Upper lobe of left lung (tissue), 4 donors: ENCODE data around the gene LYPD6B.

ENCODE experiments used
- EP300 ChIP-seq, 4 donors: sonication (generic); formaldehyde crosslinking; IDR thresholded peaks; one replicate each; pipeline ENCODE4 v1.5.1; 2017; ENCODE audit warnings: antibody characterized with exemption in 4 of 4, control low read depth in 2 of 4
- POLR2A ChIP-seq, 4 donors: fragments of 450-650 bp; IDR thresholded peaks; one replicate each; pipeline ENCODE4 v1.5.1; 2016 to 2017; ENCODE audit warnings: antibody characterized with exemption in 4 of 4, mild to moderate bottlenecking in 2 of 4
- POLR2AphosphoS5 ChIP-seq, 2 donors: sonication (generic); formaldehyde crosslinking; IDR thresholded peaks; one replicate each; pipeline ENCODE4 v1.5.1; 2017; ENCODE audit warnings: antibody characterized with exemption in 2 of 2
- TF ChIP-seq, protein P1 (sequence below), 6 experiments: fragments of 450-650 bp in 4 of 6; fragments of 200-600 bp in 2 of 6; sonication (generic) in 2 of 6; IDR thresholded peaks; one replicate each; pipeline ENCODE4 v1.5.1; 2016 to 2019; ENCODE audit warnings: antibody characterized with exemption in 6 of 6

- TF ChIP-seq, protein P1, sequence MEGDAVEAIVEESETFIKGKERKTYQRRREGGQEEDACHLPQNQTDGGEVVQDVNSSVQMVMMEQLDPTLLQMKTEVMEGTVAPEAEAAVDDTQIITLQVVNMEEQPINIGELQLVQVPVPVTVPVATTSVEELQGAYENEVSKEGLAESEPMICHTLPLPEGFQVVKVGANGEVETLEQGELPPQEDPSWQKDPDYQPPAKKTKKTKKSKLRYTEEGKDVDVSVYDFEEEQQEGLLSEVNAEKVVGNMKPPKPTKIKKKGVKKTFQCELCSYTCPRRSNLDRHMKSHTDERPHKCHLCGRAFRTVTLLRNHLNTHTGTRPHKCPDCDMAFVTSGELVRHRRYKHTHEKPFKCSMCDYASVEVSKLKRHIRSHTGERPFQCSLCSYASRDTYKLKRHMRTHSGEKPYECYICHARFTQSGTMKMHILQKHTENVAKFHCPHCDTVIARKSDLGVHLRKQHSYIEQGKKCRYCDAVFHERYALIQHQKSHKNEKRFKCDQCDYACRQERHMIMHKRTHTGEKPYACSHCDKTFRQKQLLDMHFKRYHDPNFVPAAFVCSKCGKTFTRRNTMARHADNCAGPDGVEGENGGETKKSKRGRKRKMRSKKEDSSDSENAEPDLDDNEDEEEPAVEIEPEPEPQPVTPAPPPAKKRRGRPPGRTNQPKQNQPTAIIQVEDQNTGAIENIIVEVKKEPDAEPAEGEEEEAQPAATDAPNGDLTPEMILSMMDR (IDR thresholded peaks at IDR 0.05), result no peak
- TF ChIP-seq POLR2AphosphoS5 (IDR thresholded peaks at IDR 0.05), result no peak
- TF ChIP-seq POLR2A (IDR thresholded peaks at IDR 0.05), result no peak
- TF ChIP-seq EP300 (IDR thresholded peaks at IDR 0.05), result no peak
Observed at GRCh38 chr2:149167941-149168340, 129.4 kb downstream of the LYPD6B start.
